ENCODE results near the gene HS6ST3.

Gene HS6ST3

DNA sequence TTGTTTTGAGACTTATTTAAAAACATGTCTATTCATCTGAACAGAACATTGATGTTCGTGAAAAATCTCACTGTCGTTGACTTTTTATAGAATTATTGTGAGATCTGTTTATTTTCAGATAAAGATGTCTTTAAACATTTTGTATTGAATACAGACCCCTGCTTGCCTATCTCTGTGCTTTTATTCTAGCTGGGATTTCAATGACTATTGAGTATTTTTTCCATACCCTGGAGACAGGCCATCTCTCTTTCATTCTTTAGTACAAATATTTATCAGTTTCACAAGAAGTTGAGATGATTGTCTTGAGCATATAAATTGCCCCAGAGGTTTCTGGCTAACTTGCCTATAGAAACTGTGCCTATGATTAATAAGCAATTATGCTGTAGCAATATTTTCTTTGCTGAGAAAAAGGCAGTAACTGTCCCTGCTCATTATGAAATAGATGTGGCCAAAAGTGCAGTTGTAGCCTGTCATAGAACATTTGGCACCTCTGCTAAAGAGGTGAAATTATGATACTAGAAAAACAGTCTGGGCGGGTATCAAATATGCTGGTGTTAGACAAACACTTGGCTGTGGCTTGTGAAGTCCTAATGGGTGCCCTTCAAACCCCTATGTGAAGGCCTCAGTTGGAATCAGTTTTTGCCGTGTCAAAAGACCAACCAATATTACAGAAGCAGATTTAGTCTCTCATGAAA lies 360.6 kb downstream of the HS6ST3 start:
- no peak for TF ChIP-seq EZH2phosphoT487 (IDR thresholded peaks at IDR 0.05; ENCODE audit: low read depth)
- TF ChIP-seq, protein P1, sequence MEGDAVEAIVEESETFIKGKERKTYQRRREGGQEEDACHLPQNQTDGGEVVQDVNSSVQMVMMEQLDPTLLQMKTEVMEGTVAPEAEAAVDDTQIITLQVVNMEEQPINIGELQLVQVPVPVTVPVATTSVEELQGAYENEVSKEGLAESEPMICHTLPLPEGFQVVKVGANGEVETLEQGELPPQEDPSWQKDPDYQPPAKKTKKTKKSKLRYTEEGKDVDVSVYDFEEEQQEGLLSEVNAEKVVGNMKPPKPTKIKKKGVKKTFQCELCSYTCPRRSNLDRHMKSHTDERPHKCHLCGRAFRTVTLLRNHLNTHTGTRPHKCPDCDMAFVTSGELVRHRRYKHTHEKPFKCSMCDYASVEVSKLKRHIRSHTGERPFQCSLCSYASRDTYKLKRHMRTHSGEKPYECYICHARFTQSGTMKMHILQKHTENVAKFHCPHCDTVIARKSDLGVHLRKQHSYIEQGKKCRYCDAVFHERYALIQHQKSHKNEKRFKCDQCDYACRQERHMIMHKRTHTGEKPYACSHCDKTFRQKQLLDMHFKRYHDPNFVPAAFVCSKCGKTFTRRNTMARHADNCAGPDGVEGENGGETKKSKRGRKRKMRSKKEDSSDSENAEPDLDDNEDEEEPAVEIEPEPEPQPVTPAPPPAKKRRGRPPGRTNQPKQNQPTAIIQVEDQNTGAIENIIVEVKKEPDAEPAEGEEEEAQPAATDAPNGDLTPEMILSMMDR (IDR thresholded peaks at IDR 0.05; ENCODE audit: low read depth, low read length): no peak
- no peak overlapping the region for H3K4me2 ChIP-seq (ENCODE audit: low read length)
- H3K79me2 ChIP-seq (ENCODE audit: low read length): no peaks in the 10 kb centered on the region
- no peak overlapping the region for H3K4me3 ChIP-seq (ENCODE audit: low read length)
- H3K36me3 ChIP-seq (replicated peaks; ENCODE audit: low read depth, low read length): no peaks in the 10 kb centered on the region
- H3K27me3 ChIP-seq (ENCODE audit: low read depth, low read length): no peaks in the 10 kb centered on the region
- no peaks in the 10 kb centered on the region for H4K20me1 ChIP-seq (ENCODE audit: insufficient read depth, low read length)
- no peak overlapping the region for H3K27ac ChIP-seq (ENCODE audit: low read length)
- H3K9ac ChIP-seq (ENCODE audit: low read length): no peak overlapping the region
- no peaks in the 10 kb centered on the region for H3K4me1 ChIP-seq (ENCODE audit: low read length)
- no peak overlapping the region for H2AFZ ChIP-seq (ENCODE audit: low read depth, low read length)
- no peaks in the 10 kb centered on the region for H3K9me3 ChIP-seq (ENCODE audit: insufficient read depth, low read length)

DNA sequence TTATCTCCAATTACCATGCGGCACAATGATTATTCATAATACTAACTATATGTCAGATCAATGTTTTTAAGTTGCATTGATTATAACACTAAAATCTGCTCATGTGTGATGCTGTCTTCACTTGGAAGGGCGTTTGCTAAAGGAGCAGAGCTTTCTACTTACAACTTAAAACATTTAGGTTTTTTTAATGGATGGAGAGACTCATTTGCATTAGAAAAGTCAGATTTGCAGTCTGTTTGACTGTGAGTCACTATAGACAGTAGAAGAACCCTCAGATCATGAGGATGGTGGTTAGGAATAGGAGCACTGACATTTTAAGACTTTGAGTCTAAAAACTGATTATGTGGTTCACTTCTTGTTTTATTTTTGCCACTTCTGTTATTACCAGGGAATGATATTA lies 364.6 kb downstream of the HS6ST3 start:
- Histone ChIP-seq H3K9ac (ENCODE audit: low read length) (no peak overlapping the region), H3K27ac (ENCODE audit: low read length) (no peak overlapping the region), H3K4me2 (ENCODE audit: low read length) (no peak overlapping the region), H3K9me3 (ENCODE audit: insufficient read depth, low read length) (no peaks in the 10 kb centered on the region), H3K36me3 (replicated peaks; ENCODE audit: low read depth, low read length) (no peaks in the 10 kb centered on the region), H2AFZ (ENCODE audit: low read depth, low read length) (no peak overlapping the region), H4K20me1 (ENCODE audit: insufficient read depth, low read length) (no peaks in the 10 kb centered on the region), H3K4me3 (ENCODE audit: low read length) (no peak overlapping the region), H3K4me1 (ENCODE audit: low read length) (no peaks in the 10 kb centered on the region), H3K79me2 (ENCODE audit: low read length) (no peaks in the 10 kb centered on the region), H3K27me3 (ENCODE audit: low read depth, low read length) (no peaks in the 10 kb centered on the region)
- TF ChIP-seq, protein P1 (IDR thresholded peaks at IDR 0.05; ENCODE audit: low read depth, low read length): no peak
- TF ChIP-seq EZH2phosphoT487 (IDR thresholded peaks at IDR 0.05; ENCODE audit: low read depth): no peak

DNA sequence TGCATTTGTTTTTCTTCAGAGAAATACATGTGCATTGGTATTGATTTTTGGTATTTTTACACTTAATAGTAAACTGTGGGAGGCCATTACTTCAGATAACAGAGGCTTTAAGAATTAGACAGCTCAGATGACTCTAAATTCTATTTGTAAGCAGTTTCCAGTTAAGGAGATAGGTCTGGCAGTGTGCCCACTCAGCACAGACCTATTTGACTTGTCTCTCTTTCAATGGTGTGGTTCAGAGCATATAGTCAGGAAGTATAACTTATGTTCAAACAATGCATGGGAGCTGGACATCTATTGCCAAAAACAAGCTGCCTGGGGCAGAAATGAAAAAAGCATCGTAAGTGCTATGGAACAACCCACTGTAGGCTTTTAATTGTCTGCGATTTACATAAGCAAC lies 370.7 kb downstream of the HS6ST3 start:
- Histone ChIP-seq H3K27me3 (ENCODE audit: low read depth, low read length) (no peaks in the 10 kb centered on the region), H3K27ac (ENCODE audit: low read length) (no peak overlapping the region), H4K20me1 (ENCODE audit: insufficient read depth, low read length) (no peaks in the 10 kb centered on the region), H3K36me3 (replicated peaks; ENCODE audit: low read depth, low read length) (no peaks in the 10 kb centered on the region), H2AFZ (ENCODE audit: low read depth, low read length) (no peak overlapping the region), H3K4me2 (ENCODE audit: low read length) (no peak overlapping the region), H3K4me1 (ENCODE audit: low read length) (peaks cover 6% of the 10 kb centered on the region), H3K79me2 (ENCODE audit: low read length) (no peaks in the 10 kb centered on the region), H3K9ac (ENCODE audit: low read length) (no peak overlapping the region), H3K4me3 (ENCODE audit: low read length) (no peak overlapping the region), H3K9me3 (ENCODE audit: insufficient read depth, low read length) (no peaks in the 10 kb centered on the region)
- TF ChIP-seq EZH2phosphoT487 (IDR thresholded peaks at IDR 0.05; ENCODE audit: low read depth): no peak
- TF ChIP-seq, protein P1 (IDR thresholded peaks at IDR 0.05; ENCODE audit: low read depth, low read length): no peak

DNA sequence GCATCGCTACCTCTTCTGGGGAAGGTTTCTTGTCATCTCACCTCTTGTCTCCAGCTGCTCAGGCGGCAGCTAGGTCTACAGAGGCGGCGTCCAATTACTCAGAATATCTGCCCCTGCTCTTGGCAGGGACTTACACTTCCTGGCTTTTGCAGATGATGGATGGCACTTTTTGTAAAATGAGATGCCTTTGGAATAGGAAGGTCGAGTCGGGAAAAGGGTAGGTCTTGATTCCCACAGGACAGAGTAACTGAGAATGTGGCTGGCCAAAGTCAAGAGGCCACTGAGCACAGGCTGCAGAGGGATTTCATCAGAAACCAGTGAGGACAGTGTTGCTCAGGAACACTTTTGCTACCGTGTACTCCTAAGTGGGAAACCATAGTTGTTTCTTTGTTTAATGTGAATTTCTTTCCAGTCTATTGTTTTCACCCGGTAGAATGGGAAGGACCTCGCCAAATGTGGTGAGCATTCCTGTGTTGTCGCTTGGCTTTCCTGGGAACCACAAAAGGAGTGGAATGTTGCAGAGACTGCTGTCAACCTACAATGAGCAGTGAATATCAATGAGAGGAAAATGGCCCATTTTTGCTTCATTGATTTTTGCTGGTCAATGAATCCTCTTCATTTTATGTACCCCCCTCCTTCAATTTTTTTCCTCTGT lies 383.7 kb downstream of the HS6ST3 start:
- Histone ChIP-seq H3K4me3 (ENCODE audit: low read length) (no peak overlapping the region), H3K4me1 (ENCODE audit: low read length) (no peaks in the 10 kb centered on the region; the same call in 1 of the 2 replicates), H3K27ac (ENCODE audit: low read length) (no peak overlapping the region), H3K36me3 (replicated peaks; ENCODE audit: low read depth, low read length) (no peaks in the 10 kb centered on the region), H2AFZ (ENCODE audit: low read depth, low read length) (no peak overlapping the region), H3K27me3 (ENCODE audit: low read depth, low read length) (no peaks in the 10 kb centered on the region), H4K20me1 (ENCODE audit: insufficient read depth, low read length) (no peaks in the 10 kb centered on the region), H3K9ac (ENCODE audit: low read length) (no peak overlapping the region), H3K4me2 (ENCODE audit: low read length) (no peak overlapping the region), H3K79me2 (ENCODE audit: low read length) (no peaks in the 10 kb centered on the region), H3K9me3 (ENCODE audit: insufficient read depth, low read length) (no peaks in the 10 kb centered on the region)
- TF ChIP-seq EZH2phosphoT487 (IDR thresholded peaks at IDR 0.05; ENCODE audit: low read depth): no peak
- TF ChIP-seq, protein P1 (IDR thresholded peaks at IDR 0.05; ENCODE audit: low read depth, low read length): no peak

Data from OCI-LY3 (cell line).